HG03039 (cell line): ENCODE measurements around the gene RAI14.
"Not testable (repeated sequence)": the region's sequence is repeated elsewhere in the genome, so short reads cannot be mapped to it uniquely, and the experiment has no call there.

Source experiments
- ATAC-seq: cut with Tn5 transposase; IDR thresholded peaks from one replicate; pipeline ENCODE4 v1.9.1; 2021; ENCODE audit warnings: mild to moderate bottlenecking, moderate library complexity; ENCODE audit not compliant: unreplicated experiment

The RAI14 gene

GRCh38 chr5:34724741-34725140 is 68.6 kb downstream of the RAI14 start:
- ATAC-seq = no peak

GRCh38 chr5:34727166-34727749 is 71.1 kb downstream of the RAI14 start:
- ATAC-seq = not testable (repeated sequence)

GRCh38 chr5:34728236-34728635 is 72.1 kb downstream of the RAI14 start:
- no peak for ATAC-seq

GRCh38 chr5:34731435-34732232 is 75.5 kb downstream of the RAI14 start:
- no peak for ATAC-seq

DNA sequence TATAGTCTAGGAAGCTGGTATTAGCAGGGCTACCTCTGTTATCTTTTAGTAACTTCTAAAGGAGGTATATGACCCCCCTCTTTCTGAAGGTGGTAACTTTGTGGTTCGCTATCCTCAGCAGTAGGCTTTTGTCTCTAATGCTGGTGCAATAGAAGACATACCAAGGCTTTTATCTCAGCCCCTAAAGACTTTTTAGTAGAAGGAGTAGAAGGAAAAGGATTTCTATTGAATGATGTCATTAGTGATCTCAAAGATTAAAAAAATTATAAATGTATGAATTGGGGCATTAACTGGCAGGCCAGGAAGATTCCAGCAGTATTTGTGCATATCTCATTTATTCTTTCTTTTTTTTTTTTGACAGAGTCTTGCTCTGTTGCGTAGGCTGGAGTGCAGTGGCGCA is 78.2 kb downstream of the RAI14 start:
- no peak for ATAC-seq

DNA sequence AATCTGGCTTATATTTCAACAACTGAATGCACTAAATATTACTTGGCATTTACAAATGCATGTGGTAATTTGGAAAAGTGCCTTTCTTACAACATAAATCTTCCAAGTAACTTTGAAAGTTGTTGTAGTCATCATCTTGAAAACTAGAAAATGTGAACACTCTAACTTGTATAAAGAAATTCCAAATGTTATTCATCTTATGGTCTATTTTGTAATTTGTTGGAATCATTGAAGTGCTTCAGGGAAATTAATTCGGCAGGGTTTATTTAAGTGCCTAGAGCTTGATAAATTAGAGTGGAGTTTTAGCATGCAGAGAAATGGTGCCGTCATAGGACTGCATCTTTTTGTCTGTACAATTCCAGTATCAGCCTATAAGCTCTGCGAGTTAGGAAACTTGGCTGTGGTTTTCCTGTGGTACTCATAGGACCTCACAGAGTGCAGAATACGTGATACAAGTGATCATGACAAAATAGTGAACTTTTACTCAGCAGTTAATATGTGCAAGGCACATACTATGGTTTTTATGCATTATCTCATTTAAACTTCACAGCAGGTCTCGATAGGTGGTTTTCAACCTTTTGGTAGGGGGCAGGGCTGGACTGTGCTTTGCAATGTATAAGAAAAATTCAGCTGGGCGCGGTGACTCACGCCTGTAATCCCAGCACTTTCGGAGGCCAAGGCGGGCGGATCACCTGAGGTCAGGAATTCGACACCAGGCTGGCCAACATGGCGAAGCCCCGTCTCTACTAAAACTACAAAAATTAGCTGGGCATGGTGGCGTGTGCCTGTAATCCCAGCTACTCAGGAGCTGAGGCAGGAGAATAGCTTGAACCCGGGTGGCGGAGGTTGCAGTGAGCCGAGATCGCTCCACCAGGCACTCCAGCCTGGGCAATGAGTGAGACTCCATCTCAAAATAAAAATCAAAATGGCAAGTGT is 79.6 kb downstream of the RAI14 start:
- ATAC-seq = no peak

DNA sequence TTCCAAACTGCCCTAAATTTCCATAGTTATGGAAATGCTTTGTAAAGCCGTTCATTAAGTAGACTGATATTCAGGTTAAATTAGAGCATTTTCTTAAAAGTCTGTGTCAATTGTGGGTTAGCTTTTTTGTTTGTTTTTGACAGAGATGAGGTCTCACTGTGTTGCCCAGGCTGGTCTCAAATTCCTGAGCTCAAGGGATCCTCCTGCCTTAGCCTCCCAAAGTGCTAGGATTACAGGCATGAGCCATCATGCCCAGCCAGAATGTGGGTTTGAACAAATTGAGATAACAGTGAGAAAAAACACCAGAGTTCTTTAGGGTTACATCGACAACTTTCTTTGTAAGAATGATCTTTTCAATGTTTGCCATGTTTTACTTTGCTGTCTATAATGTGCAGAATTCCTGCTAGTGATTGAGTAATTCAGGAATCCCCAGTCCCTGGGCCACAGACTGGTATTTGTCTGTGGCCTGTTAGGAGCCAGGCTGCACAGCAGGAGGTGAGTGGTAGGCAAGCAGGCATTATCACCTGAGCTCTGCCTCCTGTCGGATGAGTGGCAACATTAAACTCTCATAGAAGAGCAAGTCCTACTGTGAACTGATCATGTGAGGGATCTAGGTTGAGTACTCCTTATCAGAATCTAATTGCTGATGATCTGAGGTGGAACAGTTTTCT is 80.5 kb downstream of the RAI14 start:
- ATAC-seq = no peak

DNA sequence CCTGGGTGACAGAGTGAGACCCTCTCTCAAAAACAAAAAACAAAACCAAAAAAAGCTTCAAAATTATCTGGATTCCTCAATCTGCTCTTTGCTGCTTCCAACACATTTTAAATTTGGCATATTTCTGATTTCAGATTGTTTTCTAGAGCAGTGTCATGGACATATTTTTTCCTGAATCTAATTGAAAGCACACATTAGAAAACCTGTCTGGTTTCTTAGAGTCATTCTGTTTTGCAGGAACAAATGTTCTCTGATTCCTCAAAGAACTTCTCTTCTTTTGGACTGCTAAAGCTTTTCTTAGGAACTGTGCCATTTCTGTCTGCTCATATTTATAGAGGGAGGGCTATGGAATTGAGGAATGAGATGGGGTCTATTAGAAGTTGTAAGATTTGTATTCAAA is 81.6 kb downstream of the RAI14 start:
- ATAC-seq = no peak

DNA sequence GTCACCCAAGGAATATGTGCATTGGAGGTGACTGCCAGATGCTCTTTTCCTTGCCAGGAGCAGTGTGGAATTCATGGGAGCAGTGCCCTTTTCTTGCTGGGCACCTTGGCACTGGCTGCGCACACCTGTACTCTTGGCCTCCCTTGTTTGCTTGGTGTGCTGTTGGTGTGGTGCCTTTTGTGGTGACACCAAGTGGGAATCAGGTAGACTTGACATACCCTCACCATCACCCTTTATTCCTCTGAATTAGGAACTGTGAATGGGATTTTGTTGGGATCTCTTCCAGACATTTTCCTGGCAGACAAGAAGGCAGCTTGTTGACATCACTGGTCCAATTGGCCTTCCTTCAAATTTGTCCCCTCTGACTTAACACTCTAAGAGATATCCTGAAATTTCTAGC is 82.3 kb downstream of the RAI14 start:
- no peak for ATAC-seq

DNA sequence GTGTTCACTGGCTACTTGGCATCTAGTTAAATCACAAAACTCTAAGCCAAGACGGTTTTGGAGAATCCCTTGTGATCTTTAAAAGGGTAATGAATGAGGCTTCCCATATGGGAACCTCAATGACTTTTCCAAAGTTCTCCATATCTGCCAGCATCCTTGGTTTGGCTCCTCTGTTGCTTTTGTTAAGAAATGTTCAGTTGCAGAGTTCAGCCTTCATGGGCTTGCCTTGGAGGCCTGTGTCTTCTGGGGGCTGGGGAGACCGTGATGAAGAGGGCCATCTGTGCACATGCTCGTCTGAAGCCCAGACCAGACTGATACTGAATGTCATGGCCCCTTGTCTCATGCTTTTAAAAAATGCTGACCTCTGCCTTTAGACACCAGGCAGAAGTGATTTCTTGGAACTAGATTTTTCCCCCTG is 84.3 kb downstream of the RAI14 start:
- no peak for ATAC-seq

- ATAC-seq = no peak
These were observed 85.9 kb downstream of the RAI14 start for GRCh38 chr5:34742061-34742460.

- no peak for ATAC-seq
These were observed 87.8 kb downstream of the RAI14 start for GRCh38 chr5:34743878-34744277.

DNA sequence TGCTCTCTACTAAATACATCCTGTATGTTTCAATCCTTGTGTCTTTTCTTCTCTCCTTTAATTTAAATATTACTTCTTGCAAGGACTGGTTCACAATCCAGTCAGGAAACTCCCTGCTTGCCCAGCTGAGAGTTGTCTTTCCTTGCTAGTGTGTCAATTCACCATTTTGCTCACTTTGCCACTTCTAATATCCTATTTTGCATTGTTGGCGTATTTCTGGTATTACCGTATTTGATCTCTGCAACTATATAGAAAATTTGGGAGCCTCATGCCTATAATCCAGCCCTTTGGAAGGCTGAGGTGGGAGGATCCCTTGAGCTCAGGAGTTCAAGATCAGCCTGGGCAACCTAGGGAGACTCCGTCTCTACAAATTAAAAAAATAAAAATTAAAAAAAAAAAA is 92.3 kb downstream of the RAI14 start:
- ATAC-seq = no peak

DNA sequence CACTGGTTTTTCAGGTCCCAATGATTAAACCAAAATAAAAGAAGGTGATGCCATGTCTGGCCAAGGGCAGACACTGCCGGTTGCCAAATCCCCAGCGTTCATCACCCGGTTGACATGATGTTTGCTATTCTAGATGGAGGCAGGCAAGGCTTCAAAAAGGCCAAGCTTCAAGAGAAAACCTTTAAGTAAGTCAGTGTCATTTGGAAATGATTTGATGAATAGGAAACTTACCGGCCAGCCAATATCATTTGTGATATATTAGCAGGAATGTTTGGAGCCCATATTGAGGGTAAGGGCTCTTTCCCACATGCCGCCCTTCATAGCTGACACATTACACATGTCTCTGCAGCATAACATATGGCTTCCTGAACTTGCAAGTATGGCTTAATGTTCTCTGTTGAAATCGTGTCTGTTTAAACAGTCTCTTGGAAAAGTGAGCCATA is 93.3 kb downstream of the RAI14 start:
- ATAC-seq = no peak

DNA sequence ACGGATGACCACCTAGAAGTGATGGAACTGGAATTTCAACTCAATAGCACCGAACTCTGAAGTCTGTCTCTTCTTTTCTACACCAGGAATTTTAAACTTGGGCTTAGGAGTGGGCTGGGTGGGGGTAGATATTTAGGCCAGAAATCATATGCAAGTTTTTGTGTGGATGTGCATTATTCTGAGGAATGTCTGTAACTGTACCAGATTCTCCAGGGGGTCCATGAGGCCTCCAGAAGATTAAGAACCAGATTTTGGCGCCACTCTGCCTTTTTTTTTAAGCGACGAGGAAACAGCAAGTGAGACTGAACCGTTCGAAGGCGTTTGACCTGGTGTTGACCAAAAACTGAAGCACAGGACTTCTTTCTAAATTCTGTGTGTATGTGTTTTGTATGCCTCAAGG is 94.1 kb downstream of the RAI14 start:
- ATAC-seq = no peak

- ATAC-seq = no peak
These were observed 95.9 kb downstream of the RAI14 start for GRCh38 chr5:34751807-34752736.

- ATAC-seq = not testable (repeated sequence)
These were observed 97.1 kb downstream of the RAI14 start for GRCh38 chr5:34753236-34753635.

DNA sequence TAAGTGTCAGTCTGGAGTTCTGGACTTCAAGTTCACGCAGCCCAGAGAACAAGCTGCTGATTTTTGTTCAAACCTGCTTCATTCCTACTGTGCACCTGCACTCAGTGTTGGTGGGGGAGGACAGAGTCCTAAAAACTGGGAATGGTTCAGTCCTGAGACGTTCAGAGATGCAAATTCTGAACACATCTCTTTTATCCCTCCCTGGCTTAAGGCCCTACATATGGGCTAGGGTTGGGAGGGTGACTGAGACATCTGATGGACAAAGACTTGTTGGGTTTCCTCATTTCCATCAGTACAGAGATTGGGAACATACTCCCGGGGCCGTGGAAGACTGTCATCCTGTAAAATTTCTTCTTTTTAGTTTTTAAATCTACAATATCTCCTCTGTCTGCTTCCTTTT is 99.8 kb downstream of the RAI14 start:
- ATAC-seq = no peak

- ATAC-seq = no peak
These were observed 100.9 kb downstream of the RAI14 start for GRCh38 chr5:34756781-34757624.
